Sigmoid colon (tissue), 4 donors: ENCODE results near the gene ELMOD2.
"Not testable (repeated sequence)": the region's sequence is repeated elsewhere in the genome, so short reads cannot be mapped to it uniquely, and the experiment has no call there.

Experiments
- POLR2AphosphoS5 ChIP-seq, 4 donors: sonication (generic); formaldehyde crosslinking; IDR thresholded peaks; one replicate each; pipeline ENCODE4 v1.6.1; 2017; ENCODE audit warnings: antibody characterized with exemption in 4 of 4
- TF ChIP-seq, protein P1 (sequence below), 4 experiments: fragments of 450-650 bp in 3 of 4; fragments of 200-600 bp in 1 of 4; IDR thresholded peaks; one replicate each; pipeline ENCODE4 v1.5.1; 2016 to 2019; ENCODE audit warnings: antibody characterized with exemption in 4 of 4, mild to moderate bottlenecking in 3 of 4, moderate library complexity in 2 of 4

- TF ChIP-seq, protein P1, sequence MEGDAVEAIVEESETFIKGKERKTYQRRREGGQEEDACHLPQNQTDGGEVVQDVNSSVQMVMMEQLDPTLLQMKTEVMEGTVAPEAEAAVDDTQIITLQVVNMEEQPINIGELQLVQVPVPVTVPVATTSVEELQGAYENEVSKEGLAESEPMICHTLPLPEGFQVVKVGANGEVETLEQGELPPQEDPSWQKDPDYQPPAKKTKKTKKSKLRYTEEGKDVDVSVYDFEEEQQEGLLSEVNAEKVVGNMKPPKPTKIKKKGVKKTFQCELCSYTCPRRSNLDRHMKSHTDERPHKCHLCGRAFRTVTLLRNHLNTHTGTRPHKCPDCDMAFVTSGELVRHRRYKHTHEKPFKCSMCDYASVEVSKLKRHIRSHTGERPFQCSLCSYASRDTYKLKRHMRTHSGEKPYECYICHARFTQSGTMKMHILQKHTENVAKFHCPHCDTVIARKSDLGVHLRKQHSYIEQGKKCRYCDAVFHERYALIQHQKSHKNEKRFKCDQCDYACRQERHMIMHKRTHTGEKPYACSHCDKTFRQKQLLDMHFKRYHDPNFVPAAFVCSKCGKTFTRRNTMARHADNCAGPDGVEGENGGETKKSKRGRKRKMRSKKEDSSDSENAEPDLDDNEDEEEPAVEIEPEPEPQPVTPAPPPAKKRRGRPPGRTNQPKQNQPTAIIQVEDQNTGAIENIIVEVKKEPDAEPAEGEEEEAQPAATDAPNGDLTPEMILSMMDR (IDR thresholded peaks at IDR 0.05): not testable (repeated sequence)
- not testable (repeated sequence) for TF ChIP-seq POLR2AphosphoS5 (IDR thresholded peaks at IDR 0.05)
Measured at GRCh38 chr4:140513765-140514164, 10.2 kb upstream of the ELMOD2 start.
